ENCODE data around the gene ABCE1.

Gene ABCE1

DNA sequence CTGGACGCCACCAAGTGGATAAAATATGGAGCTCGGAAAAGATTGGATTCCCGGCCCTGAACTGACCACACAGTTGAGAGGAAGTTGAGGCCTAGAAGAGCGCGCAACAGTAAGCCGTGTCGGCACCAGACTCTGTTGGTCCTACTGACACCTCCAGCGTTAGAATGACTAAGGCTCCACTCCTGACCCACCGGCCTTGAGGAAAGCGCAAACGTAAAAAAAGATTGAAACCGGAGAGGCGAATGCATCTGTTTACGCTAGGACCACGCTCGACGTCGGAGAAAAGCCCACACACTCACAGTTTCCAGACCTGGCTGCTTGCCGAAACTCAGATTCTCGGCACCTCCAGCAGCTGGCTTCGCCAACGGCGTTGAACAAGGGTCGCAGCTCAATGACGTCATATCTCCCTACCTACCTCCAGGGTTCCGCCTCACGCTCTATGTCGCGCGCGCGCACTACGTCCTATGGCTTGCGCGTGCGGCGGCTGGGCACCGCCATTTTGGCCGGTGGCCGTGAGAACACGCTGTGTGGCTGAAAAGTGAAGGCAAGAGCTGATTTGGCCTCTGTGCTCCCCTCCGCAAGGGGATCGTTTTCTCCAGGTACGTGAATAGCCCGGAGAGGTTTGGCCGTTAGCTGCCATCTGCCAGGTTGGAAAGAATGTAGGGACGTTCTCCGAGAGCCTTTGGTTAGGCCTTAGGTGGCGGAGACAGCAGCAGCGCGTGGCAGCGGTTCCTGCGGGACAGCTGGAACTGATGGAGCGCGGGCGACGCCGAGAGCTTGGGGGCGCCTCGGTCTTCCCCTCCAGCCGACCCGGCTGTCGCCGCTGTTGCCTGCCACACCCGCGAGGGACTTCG lies at the start of gene ABCE1, which contains the start of gene ANAPC10:
TSS of gene ABCE1 (plus strand) at position 491 of the 854 bp plus-strand sequence. CDS start 6,102 bp downstream, outside the sequence.
TSS of gene ANAPC10 (minus strand) at position 376 of the 854 bp plus-strand sequence. CDS start 2,097 bp downstream, outside the sequence.
- peak; percentile 90 to 92 for DNase-seq (ENCODE audit: low read depth in 1 of 2, low spot score in 1 of 2)

DNA sequence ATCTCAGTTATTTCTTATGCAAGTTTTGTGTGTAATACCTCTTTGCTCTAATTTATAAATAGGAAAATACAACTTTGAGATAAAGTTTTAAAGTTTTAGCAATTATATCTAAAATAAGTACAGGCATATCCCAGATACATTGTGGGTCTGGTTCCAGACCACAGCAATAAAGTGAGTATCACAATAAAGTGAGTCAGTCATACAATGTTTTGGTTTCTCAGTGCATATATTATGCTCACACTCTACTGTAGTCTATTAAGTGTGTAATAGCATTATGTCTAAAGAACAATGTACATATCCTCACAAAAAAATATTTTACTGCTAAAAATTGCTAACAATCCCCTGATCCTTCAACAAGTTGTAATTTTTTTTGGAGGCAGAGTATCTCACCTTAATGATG lies 49.3 kb upstream of the ABCE1 start:
- no peak for DNase-seq (ENCODE audit: low read depth in 1 of 2, low spot score in 1 of 2)

DNA sequence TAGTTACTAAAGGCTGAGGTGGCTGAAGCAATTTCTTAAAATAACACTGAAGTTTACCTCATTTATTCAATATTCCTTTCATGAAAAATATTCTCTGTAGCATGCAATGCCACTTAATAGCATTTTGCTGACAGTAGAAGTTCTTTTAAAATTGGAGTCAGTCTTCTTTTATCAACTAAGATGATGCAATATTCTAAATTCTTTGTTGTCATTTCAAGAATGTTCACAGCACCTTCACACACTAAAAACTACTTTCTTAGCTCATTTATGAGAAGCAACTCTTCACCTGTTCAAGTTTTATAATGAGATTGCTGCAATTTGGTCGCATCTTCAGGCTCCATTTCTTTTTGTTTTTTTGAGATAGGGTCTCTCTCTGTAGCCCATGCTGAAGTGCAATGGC lies 48.9 kb upstream of the ABCE1 start:
- DNase-seq (ENCODE audit: low read depth in 1 of 2, low spot score in 1 of 2), result no peak

DNA sequence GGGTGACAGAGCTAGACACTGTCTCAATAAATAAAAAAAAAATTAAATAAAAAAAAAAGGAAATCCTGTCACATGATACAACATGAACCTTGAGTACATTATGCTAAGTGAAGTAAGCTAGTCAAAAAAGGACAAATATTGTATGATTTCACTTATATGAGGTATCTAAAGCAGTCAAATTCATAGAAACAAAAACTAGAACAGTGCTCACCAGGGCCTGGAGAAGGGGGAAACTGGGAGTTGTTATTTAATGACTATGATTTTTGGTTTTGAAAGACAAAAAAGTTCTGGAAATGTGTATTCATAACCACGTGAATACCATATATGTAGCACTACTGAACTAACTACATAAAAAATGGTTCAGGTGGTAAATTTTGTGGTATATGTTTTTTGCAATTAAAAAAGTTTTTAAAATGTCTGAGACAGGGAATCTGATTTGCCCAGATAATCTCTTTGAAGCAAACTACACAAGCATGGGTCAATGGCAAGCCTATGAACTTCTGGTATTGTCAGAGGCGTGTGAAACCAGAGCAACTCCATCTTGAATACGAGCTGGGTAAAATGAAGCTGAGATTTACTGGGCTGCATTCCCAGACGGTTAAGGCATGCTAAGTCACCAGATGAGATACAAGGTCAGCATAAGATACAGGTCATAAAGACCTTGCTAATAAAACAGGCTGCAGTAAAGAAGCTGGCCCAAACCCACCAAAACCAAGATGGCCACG lies 42.4 kb upstream of the ABCE1 start:
- DNase-seq (ENCODE audit: low read depth in 1 of 2, low spot score in 1 of 2), result no peak

DNA sequence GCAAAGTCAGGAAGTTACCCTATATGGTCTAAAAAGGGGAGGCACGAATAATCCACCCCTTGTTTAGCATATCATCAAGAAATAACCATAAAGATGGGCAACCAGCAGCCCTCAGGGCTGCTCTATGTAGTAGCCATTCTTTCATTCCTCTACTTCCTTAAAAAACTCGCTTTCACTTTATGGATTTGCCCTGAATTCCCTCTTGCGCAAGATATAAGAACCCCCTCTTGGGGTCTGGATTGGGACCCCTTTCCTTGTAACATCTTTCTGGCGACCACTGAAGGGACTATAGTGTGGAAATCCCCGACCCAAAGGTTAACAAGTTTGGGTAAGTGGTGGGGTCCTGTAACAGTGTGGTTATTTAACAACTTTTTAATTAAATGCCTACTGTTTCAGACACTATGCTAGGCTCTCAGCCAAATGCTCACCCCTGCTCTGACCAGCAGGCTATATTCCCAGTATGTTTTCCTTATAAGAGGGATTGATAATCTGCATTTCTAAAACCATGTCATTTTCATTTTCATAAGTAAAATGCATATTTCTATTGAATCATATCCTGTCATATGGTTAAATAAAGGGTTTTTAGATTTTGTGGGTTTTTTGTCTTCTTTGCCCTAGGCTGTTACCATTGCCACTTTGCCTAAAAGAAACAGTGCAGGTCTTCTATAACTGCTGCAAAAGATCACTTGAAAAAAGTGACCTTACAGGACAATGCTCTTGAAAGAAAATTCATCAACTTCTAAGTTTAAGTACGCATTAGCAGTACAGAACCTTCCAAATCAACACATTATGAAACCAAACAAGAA lies 41.6 kb upstream of the ABCE1 start:
- DNase-seq (ENCODE audit: low read depth in 1 of 2, low spot score in 1 of 2), result no peak

DNA sequence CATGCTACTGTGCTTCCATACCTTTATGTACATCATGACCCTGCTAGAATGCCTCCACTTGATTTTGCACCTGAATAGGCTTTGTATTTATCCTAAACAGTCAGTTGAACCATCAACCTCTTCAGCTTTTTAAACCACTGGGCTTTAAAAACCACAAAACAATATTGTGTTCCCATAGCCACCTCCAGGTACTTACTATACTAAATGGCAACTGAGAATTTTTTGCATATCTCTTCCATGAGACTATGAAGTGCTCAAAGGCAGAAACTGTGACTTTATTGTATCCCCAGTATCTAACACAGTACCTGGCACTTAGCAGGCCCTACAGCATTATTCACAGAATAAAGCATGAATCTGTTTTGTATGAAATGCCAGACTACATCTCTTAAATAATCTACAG lies 39.9 kb upstream of the ABCE1 start:
- DNase-seq (ENCODE audit: low read depth in 1 of 2, low spot score in 1 of 2), result no peak

DNA sequence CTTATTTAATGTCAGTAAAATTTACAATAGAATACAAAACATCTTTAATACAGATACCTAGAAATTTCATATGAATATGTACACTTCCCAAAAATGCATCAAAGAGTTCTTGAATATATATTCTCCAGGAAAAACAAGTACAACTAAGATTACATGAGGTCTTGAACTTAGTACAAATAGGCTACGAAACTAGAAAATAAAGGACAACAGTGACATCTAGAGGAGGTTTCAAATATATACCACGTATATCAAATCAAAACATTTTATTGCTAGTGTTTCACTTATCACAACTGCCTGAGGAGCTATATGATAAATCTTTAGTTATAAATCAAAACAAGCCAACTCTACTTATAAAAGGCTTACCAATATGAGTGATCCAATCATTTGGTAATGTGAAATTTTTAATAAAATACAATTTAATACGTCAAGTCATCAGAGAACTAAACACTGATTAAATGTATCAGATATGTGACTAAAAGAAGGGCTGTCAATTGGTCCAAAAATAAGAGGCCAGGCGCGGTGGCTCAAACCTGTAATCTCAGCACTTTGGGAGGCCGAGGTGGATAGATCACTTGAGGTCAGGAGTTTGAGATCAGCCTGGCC lies 36.7 kb upstream of the ABCE1 start:
- DNase-seq (ENCODE audit: low read depth in 1 of 2, low spot score in 1 of 2), result no peak

DNA sequence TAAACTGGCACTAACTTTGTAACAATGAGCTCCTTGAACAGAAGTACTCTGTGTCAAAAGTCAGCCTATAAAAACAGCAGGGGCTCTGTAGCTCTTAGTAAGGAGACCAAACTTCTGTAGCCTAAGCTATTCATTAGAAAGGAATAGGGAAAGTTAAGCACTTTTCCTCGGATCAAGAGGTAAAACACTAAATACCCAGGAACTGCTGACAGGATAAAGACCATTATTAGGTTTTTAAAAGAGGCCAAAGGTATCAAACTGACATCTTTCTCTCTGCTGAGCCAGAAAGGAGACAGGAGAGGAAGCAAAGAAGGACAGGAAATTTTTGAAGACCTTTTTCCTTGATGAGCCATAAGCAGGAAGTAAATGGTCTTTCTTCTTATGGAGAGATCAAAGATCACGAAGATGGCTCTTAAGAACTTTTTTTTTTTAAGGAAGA lies 32.0 kb upstream of the ABCE1 start:
- DNase-seq (ENCODE audit: low read depth in 1 of 2, low spot score in 1 of 2), result no peak

DNA sequence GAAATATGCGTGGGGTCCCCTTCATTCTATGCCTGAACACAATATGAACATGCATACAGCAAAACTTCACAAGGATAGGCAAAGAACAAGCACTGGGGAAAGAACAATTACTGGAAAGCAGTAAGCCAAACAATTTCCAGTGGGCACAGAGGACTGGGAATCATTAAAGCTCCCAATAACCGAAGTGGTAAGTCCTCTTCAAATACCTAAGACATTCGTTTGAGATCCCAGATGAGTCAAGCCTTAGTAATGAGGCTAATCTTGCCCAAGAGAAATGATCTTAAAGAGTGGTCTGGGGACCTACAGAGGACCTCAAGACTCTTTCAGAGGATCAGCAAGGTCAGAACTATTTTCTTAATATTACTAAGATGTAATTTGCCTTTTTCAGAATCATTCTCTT lies 28.8 kb upstream of the ABCE1 start:
- no peak for DNase-seq (ENCODE audit: low read depth in 1 of 2, low spot score in 1 of 2)

DNA sequence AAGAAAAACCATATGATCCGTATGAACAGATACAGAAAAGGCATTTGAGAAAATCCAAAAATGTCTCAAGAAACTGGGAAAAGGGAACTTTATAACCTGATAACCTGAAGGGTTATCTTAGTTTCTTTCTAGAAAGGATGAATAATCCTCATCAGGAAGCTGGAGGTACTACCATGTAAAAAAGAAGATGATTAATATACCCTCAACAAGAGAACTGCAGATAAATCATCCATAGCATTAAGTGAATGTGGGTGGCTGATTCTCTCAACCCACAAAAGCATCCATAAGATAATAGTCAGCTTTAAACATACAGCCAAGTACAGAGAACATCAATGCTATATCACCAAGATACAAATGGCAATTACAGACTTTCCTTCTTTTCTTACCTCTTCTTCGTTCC lies 26.6 kb upstream of the ABCE1 start:
- no peak for DNase-seq (ENCODE audit: low read depth in 1 of 2, low spot score in 1 of 2)

DNA sequence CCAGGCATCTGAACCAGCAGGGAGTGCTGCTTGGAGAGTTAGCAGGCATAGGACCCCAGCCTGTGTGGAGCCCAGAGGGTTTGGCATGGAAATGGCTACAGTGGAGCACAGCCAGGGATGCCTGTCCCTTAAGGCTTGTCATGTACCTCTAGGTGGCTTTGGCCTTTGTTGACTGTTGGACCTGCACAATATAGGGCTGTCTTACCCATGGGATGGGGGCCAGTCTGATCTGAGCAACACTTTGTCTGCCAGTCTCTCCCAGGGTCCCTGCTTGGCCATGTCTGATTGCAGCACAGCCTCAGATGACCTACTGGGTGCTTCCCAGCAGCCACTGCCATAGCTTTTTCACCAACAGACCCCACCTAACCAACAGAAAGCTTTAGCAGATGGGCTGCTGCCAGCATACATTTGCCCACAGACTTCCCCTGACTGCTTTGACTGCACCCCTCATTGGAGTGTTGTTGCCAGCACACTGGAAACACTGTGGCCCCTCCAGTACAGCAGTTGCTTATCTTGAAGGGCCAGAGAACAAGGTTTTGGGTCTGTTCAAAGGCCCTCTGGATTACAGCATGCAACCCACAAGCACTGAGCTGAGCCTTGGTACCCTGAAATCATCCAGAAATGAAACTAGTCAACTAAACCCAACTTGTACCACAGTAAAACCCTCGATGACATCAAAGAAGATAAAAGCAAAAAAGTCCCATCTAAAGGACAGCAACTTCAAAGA lies 22.2 kb upstream of the ABCE1 start:
- DNase-seq (ENCODE audit: low read depth in 1 of 2, low spot score in 1 of 2), result no peak

DNA sequence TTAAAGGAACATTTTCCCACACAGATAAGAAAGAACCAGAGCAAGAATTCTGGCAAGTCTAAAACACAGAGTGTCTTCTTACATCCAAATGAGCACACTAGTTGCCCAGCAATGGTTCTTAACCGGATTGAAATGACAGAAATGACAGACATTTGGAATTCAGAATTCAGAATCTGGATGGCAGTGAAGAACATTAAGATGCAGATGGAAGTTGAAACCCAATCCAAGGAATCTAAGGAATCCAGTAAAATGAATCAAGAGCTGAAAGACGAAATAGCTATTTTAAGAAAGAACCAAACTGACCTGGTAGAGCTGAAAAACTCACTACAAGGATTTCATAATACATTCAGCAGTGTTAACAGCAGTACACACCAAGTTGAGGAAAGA lies 21.6 kb upstream of the ABCE1 start:
- no peak for DNase-seq (ENCODE audit: low read depth in 1 of 2, low spot score in 1 of 2)

DNA sequence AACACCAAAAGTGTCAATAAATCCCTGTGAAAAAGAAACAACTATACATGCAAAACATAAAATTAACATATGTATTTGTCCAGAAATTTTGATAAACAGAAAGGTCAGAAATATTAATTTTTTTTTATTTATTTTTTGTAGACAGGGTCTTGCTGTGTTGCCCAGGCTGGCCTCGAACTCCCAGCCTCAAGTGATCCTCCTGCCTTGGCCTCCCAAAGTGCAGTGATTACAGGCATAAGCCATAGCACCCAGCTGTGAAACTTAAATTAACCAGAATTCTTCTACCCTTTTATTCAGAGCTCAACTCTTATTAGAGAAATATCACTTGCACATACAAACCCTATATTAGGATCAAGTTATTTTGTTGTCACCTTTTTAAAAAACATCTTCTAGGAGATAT lies 16.4 kb upstream of the ABCE1 start:
- no peak for DNase-seq (ENCODE audit: low read depth in 1 of 2, low spot score in 1 of 2)

DNA sequence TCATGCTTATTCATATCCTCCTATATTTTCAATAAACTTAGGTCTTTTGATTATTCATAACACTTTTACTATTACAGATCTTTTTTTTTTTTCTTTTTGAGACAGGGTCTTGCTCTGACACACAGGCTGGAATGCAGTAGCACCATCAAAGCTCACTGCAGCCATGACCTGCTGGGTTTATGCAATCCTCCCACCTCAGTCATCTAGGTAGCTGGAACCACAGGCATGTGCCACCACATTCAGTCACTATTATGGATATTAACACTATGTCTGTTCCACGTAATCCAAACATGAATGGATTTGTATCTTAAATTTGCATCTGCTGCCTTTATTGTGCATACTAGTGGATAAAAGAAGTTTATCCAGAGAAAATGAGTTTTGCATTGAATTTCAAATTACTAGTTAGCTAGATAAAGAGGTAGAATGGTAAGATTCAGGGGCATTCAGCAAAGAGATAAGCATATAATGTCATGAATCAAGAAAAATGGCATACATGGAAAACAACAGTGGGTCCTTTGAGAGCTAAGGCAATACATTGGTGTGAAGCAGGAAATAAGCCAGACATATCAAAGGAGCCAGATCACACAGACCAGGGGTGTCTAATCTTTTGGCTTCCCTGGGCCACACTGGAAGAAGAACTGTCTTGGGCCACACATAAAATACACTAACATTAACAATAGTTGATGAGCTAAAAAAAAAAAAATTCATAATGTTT lies 14.1 kb upstream of the ABCE1 start:
- DNase-seq (ENCODE audit: low read depth in 1 of 2, low spot score in 1 of 2), result no peak

DNA sequence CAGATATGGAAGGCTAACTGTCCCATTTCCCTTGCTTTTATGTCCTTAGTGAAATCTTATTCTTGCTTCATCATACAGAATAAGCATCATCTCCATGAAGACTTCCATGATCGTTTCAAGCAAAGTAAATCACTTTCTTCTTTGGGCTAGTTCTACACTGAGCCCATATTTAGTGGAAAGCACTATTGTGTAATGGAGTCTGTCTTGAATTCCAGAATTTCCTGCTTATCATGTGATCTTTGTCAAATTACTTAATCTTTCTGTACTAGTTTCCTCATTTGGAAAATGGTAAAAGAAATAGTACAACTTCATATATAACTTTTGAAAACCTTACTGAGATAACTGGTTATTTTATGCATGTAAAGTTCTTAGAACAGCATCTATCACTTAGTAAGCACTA lies 7.7 kb upstream of the ABCE1 start:
- DNase-seq (ENCODE audit: low read depth in 1 of 2, low spot score in 1 of 2), result no peak

DNA sequence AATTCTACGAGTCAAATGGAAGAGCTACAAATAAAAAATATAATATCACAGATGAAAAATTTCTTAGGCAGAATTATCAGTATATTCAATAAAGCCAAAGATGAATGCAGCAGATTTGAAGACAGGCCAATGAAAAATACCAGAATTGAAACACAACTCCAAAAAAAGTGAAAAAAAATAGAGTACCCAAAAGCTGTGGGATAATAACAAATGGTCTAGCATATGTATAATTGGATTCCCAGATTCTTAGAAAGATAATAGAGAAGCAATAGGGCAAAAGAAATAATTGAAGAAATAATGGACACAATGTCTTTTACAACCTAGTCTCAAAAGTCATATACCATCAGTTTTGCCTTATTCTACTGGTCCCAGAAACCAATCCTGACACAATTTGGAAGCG lies 4.5 kb upstream of the ABCE1 start:
- no peak for DNase-seq (ENCODE audit: low read depth in 1 of 2, low spot score in 1 of 2)

DNA sequence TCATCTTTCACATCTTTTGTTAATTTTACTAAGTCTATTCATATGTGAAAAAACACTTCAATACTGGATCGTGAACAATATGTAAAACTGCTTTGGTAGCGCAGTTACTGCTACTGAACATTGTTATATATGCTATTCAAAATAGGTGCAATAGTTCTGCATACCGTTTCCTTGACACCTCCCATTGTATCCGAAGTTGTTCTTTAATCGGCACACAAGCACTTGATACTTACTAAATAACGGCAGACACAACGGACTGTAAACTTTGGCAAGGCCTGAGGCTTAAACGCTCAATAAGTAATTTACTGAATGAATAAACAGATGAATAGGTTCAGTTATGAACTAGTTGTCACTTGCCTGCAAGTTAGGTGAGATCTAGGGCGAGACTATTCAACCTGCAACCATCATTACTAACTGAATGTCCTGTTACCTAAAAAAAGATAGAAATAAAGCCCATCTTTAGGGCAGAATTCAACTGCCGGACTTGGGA lies 735 bp upstream of the ABCE1 start:
- no peak for DNase-seq (ENCODE audit: low read depth in 1 of 2, low spot score in 1 of 2)

DNA sequence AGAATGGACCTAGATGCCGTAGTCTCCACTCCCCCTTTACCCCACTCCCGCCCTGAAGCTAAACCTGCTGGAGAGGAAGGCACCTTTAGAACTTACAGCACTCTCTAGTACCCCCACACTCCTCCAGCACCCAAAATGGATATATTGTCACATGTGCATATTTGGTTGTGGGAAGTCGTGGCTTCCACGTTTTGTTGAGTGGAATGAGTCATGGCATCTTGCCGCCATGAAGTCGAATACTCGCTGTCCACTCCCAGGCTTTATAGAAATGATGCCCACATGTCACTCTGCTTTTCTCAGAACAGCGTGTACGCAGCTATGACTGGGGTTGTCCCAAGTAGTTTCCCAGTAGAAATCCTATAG lies 545 bp downstream of the ABCE1 start:
- DNase-seq (ENCODE audit: low read depth in 1 of 2, low spot score in 1 of 2), result peak in 1 of 2 donors; percentile 18

DNA sequence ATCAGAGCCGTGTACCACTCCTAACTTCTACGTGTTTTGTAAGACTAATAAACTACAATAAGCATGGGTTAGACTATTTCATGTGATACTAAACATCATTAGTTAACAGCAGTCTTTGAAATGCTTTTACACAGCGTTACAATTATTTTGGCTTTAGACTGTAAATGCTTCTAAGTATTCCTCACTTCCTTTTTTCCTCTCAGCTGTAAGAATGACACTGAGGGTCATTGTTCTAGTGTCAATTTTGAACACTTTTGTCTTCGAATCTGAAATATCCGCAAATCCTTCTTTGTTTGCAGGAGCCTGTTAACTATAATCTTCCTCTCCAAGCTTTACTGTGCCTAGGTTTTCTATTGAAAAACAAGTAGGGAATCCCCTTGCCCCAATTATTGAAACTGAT lies 1.5 kb downstream of the ABCE1 start:
- no peak for DNase-seq (ENCODE audit: low read depth in 1 of 2, low spot score in 1 of 2)

DNA sequence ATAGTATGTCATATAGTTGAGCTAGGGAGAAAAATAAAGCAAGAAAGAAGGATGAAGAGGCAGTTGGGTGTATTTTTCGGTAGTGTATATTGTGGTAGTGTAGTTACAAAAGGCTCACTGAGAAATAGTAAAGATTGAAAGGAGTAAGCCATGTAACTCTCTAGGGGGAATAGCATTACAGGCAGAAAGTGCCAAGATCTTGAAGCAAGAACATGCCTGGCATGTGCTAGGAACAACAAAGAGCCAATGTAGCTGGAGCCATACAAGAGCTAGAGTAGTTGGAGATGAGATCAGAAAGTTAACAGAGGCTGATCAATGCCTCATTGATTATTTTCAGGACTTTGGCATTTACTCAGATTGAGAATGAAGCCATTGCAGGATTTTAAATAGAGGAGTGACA lies 3.0 kb downstream of the ABCE1 start:
- no peak for DNase-seq (ENCODE audit: low read depth in 1 of 2, low spot score in 1 of 2)

Measured in activated T-helper 1 cell treated with anti-CD3 and anti-CD28 coated beads, Interleukin-2, amount 50 U/mL, for 16 hours (primary cell).